Ishikawa (cell line): Measurements from ENCODE around the gene ITGBL1.

Source experiments
- CEBPB ChIP-seq: IDR thresholded peaks from 2 replicates; pipeline ENCODE4 v1.6.1; 2012
- CREB1 ChIP-seq: IDR thresholded peaks from 2 replicates; pipeline ENCODE4 v1.6.1; 2012; ENCODE audit warnings: low read depth
- EGR1 ChIP-seq: IDR thresholded peaks from 2 replicates; pipeline ENCODE4 v1.6.1; 2012
- EP300 ChIP-seq: IDR thresholded peaks from 2 replicates; pipeline ENCODE4 v1.6.1; 2012; ENCODE audit warnings: borderline replicate concordance
- FOXM1 ChIP-seq: IDR thresholded peaks from 2 replicates; pipeline ENCODE4 v1.6.1; 2012; ENCODE audit warnings: low read depth, borderline replicate concordance
- NFIC ChIP-seq: IDR thresholded peaks from 2 replicates; pipeline ENCODE4 v1.6.1; 2012
- RAD21 ChIP-seq: IDR thresholded peaks from 2 replicates; pipeline ENCODE4 v1.6.1; 2012; ENCODE audit warnings: low read depth
- TAF1 ChIP-seq: IDR thresholded peaks from 2 replicates; pipeline ENCODE4 v1.6.1; 2012; ENCODE audit warnings: low read depth, mild to moderate bottlenecking
- TCF12 ChIP-seq: IDR thresholded peaks from 2 replicates; pipeline ENCODE4 v1.6.1; 2012; ENCODE audit warnings: low read depth
- TEAD4 ChIP-seq: IDR thresholded peaks from 2 replicates; pipeline ENCODE4 v1.6.1; 2012
- USF1 ChIP-seq: IDR thresholded peaks from 2 replicates; pipeline ENCODE4 v1.6.1; 2012
- YY1 ChIP-seq: IDR thresholded peaks from 2 replicates; pipeline ENCODE4 v1.6.1; 2012; ENCODE audit warnings: low read depth
- ZBTB7A ChIP-seq: IDR thresholded peaks from 2 replicates; pipeline ENCODE4 v1.6.1; 2012; ENCODE audit warnings: low read depth
- TF ChIP-seq, protein P1 (sequence below): IDR thresholded peaks from 2 replicates; pipeline ENCODE4 v1.6.1; 2012
- TF ChIP-seq, protein P2 (sequence below): IDR thresholded peaks from 2 replicates; pipeline ENCODE4 v1.6.1; 2012; ENCODE audit warnings: low read depth, mild to moderate bottlenecking

The ITGBL1 gene

GRCh38 chr13:101417043-101417406, 35.5 kb upstream of the ITGBL1 start:
- TF ChIP-seq RAD21, result no peak
- no peak for TF ChIP-seq YY1
- no peak for TF ChIP-seq NFIC

- no peak for TF ChIP-seq ZBTB7A
- no peak for TF ChIP-seq YY1
- TF ChIP-seq NFIC, result no peak
- no peak for TF ChIP-seq CEBPB
- no peak for TF ChIP-seq CREB1
- TF ChIP-seq EP300, result no peak
- TF ChIP-seq RAD21, result no peak
- TF ChIP-seq, protein P1, sequence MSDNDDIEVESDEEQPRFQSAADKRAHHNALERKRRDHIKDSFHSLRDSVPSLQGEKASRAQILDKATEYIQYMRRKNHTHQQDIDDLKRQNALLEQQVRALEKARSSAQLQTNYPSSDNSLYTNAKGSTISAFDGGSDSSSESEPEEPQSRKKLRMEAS, result no peak
- no peak for TF ChIP-seq TAF1
- TF ChIP-seq, protein P2, sequence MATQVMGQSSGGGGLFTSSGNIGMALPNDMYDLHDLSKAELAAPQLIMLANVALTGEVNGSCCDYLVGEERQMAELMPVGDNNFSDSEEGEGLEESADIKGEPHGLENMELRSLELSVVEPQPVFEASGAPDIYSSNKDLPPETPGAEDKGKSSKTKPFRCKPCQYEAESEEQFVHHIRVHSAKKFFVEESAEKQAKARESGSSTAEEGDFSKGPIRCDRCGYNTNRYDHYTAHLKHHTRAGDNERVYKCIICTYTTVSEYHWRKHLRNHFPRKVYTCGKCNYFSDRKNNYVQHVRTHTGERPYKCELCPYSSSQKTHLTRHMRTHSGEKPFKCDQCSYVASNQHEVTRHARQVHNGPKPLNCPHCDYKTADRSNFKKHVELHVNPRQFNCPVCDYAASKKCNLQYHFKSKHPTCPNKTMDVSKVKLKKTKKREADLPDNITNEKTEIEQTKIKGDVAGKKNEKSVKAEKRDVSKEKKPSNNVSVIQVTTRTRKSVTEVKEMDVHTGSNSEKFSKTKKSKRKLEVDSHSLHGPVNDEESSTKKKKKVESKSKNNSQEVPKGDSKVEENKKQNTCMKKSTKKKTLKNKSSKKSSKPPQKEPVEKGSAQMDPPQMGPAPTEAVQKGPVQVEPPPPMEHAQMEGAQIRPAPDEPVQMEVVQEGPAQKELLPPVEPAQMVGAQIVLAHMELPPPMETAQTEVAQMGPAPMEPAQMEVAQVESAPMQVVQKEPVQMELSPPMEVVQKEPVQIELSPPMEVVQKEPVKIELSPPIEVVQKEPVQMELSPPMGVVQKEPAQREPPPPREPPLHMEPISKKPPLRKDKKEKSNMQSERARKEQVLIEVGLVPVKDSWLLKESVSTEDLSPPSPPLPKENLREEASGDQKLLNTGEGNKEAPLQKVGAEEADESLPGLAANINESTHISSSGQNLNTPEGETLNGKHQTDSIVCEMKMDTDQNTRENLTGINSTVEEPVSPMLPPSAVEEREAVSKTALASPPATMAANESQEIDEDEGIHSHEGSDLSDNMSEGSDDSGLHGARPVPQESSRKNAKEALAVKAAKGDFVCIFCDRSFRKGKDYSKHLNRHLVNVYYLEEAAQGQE, result no peak
- TF ChIP-seq FOXM1, result no peak
- TF ChIP-seq USF1, result no peak
Observed at GRCh38 chr13:101417501-101417900, 35.0 kb upstream of the ITGBL1 start.

DNA sequence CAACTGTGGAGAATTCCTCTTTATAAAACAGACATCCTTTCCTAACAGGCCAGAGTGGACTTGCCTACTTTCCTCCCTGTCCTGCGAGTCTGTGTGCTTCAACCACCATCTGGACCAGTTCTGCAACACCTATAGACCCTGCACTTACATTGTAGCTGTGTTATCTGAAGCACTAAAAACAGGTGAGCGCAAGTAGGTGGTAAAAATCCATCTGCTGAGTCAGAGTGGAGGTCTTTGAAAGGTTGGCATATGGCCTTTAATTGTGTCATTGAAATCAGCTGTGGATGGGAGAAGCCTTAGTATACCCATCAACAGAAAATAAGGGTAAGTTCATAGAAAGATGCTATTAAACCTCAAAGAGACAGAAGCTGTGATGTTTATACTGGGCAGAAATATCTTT, 28.6 kb upstream of the ITGBL1 start:
- no peak for TF ChIP-seq TEAD4

- no peak for TF ChIP-seq CEBPB
- TF ChIP-seq, protein P2, result no peak
Observed at GRCh38 chr13:101424381-101425155, 27.9 kb upstream of the ITGBL1 start.

DNA sequence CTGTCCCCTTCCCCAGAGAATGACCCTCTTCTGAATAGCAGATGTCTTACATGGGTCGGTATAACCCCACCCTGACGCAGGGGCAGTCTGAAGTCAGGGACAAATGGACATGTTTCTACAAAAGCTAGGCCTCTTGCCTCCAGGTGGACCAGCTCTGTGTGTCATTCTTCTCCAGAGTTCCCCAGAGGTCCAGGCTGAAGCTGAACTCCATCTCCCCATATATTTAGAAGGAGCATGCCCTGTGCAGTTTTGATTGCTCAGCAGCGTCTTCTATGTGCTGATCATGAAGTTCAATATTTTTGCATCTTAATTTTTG, 27.4 kb upstream of the ITGBL1 start:
- TF ChIP-seq, protein P1, result no peak
- TF ChIP-seq, protein P2, result no peak
- TF ChIP-seq CREB1 (no peak), TAF1 (no peak), USF1 (no peak), ZBTB7A (no peak), NFIC (no peak), RAD21 (no peak), TEAD4 (no peak), EP300 (no peak), CEBPB (no peak), EGR1 (no peak), YY1 (no peak), FOXM1 (no peak), TCF12 (no peak)

- TF ChIP-seq TEAD4 (no peak), YY1 (no peak), USF1 (no peak), RAD21 (no peak), EP300 (no peak), CREB1 (no peak), FOXM1 (no peak)
- TF ChIP-seq, protein P1, result no peak
Observed at GRCh38 chr13:101425623-101426022, 26.9 kb upstream of the ITGBL1 start.
